Nephron (organoid): Measurements from ENCODE around the gene WIPF2.

ENCODE experiments used
- H3K27ac Mint-ChIP-seq, 3 experiments: 2 replicates each; pipeline ENCODE4 v1.8.0; 2020; ENCODE audit warnings: mixed read lengths in 3 of 3, mild to moderate bottlenecking in 2 of 3, moderate library complexity in 1 of 3
- H3K27me3 Mint-ChIP-seq: 2 replicates; pipeline ENCODE4 v1.8.0; 2021; ENCODE audit warnings: low read depth, mild to moderate bottlenecking, moderate library complexity, mixed read lengths
- H3K36me3 Mint-ChIP-seq: 2 replicates; pipeline ENCODE4 v1.8.0; 2020; ENCODE audit warnings: low read depth, mixed read lengths
- H3K4me1 Mint-ChIP-seq: 2 replicates; pipeline ENCODE4 v1.8.0; 2020; ENCODE audit warnings: mixed read lengths
- H3K4me3 Mint-ChIP-seq, 3 experiments: 2 replicates each; pipeline ENCODE4 v1.8.0; 2020; ENCODE audit warnings: mild to moderate bottlenecking in 3 of 3, mixed read lengths in 3 of 3, moderate library complexity in 2 of 3
- H3K9me3 Mint-ChIP-seq: 2 replicates; pipeline ENCODE4 v1.8.0; 2020; ENCODE audit warnings: mixed read lengths
- TF ChIP-seq, protein P1 (sequence below), 3 experiments: fragments of 200-600 bp; sonication (generic); IDR thresholded peaks; one replicate each; pipeline ENCODE4 v1.5.0; 2021; ENCODE audit warnings: antibody characterized with exemption in 3 of 3; ENCODE audit not compliant: unreplicated experiment in 3 of 3

WIPF2 gene

DNA sequence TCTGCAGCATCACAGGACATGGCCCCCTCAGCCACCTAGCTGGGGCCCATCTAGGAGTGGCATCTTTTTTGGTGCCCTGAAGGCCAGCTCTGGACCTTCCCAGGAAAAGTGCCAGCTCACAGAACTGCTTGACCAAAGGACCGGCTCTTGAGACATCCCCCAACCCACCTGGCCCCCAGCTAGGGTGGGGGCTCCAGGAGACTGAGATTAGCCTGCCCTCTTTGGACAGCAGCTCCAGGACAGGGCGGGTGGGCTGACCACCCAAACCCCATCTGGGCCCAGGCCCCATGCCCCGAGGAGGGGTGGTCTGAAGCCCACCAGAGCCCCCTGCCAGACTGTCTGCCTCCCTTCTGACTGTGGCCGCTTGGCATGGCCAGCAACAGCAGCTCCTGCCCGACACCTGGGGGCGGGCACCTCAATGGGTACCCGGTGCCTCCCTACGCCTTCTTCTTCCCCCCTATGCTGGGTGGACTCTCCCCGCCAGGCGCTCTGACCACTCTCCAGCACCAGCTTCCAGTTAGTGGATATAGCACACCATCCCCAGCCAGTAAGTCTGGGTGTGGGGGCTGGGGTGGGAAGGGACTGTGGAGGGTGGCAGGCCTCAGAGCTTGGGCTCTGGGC, 111.9 kb downstream of the WIPF2 start:
- H3K27me3 Mint-ChIP-seq, result no peaks in the 10 kb centered on the region
- H3K4me1 Mint-ChIP-seq, result peaks cover 69% of the 10 kb centered on the region
- TF ChIP-seq, protein P1, sequence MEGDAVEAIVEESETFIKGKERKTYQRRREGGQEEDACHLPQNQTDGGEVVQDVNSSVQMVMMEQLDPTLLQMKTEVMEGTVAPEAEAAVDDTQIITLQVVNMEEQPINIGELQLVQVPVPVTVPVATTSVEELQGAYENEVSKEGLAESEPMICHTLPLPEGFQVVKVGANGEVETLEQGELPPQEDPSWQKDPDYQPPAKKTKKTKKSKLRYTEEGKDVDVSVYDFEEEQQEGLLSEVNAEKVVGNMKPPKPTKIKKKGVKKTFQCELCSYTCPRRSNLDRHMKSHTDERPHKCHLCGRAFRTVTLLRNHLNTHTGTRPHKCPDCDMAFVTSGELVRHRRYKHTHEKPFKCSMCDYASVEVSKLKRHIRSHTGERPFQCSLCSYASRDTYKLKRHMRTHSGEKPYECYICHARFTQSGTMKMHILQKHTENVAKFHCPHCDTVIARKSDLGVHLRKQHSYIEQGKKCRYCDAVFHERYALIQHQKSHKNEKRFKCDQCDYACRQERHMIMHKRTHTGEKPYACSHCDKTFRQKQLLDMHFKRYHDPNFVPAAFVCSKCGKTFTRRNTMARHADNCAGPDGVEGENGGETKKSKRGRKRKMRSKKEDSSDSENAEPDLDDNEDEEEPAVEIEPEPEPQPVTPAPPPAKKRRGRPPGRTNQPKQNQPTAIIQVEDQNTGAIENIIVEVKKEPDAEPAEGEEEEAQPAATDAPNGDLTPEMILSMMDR (IDR thresholded peaks at IDR 0.05; ENCODE audit: unreplicated experiment in 3 of 3), result no peak
- H3K9me3 Mint-ChIP-seq, result no peaks in the 10 kb centered on the region
- H3K36me3 Mint-ChIP-seq, result peaks cover 24% of the 10 kb centered on the region
- H3K4me3 Mint-ChIP-seq, result peak overlapping the region in 1 of 3 experiments; percentile 45
- H3K27ac Mint-ChIP-seq, result peak overlapping the region; percentile 65 to 96 (median 75)

GRCh38 chr17:40331743-40332641, 112.9 kb downstream of the WIPF2 start:
- no peaks in the 10 kb centered on the region for H3K27me3 Mint-ChIP-seq
- peak overlapping the region; percentile 73 to 96 (median 75) for H3K27ac Mint-ChIP-seq
- H3K4me3 Mint-ChIP-seq, result peak overlapping the region in 2 of 3 experiments; percentile 23 to 45
- no peaks in the 10 kb centered on the region for H3K9me3 Mint-ChIP-seq
- peaks cover 24% of the 10 kb centered on the region for H3K36me3 Mint-ChIP-seq
- H3K4me1 Mint-ChIP-seq, result peaks cover 59% of the 10 kb centered on the region
- TF ChIP-seq, protein P1 (IDR thresholded peaks at IDR 0.05; ENCODE audit: unreplicated experiment in 3 of 3), result no peak
